ENCODE measurements around the gene COIL. TPM values are rescaled to one million over a fixed set of nuclear protein-coding genes. Genes with fewer than 3 reads are reported as not detected.

The COIL gene
- total and polyA plus RNA-seq, 2 experiments from 2014 or later, result 10.5 to 10.9 TPM

DNA sequence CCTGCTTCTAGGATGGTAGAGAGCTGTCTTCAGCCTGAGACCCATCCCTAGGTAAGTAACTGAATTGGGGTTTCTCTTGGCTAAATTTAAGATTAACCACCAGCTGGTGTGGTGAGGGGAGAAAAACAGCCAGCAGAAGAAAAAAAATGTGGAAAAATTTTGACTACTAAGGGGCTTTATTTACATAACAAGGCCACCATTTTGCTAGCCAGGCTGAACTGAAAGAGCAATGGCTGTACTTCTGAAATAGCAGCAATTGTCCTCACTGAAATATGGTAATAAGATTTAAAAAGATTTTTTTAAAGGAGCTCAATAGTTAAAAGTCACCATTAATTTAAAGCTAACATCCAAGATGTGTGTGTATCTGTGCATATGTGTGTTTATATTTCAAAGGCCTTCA lies 34.6 kb downstream of the COIL start:
- in situ Hi-C loops (cut with MboI), result loop anchor here (10.0 kb wide), 1 partner anchor 101 kb away; no protein-coding TSS in a partner anchor
- Histone ChIP-seq H3K9me3 (ENCODE audit: low read depth) (no peaks in the 10 kb centered on the region), H3K9me2 (ENCODE audit: insufficient read depth) (no peaks in the 10 kb centered on the region), H3K4me1 (ENCODE audit: insufficient read depth) (no peaks in the 10 kb centered on the region), H3K79me2 (ENCODE audit: insufficient read depth) (no peaks in the 10 kb centered on the region), H3F3A (ENCODE audit: insufficient read depth) (no peaks in the 10 kb centered on the region), H3K36me3 (ENCODE audit: low read depth) (no peaks in the 10 kb centered on the region), H3K4me2 (ENCODE audit: unreplicated experiment) (no peak overlapping the region), H3K9ac (no peak overlapping the region), H3K27ac (no peak overlapping the region), H4K20me1 (ENCODE audit: insufficient read depth) (no peaks in the 10 kb centered on the region), H2AFZ (no peak overlapping the region), H3K4me3 (no peak overlapping the region), H3K27me3 (replicated peaks; ENCODE audit: insufficient read depth) (no peaks in the 10 kb centered on the region)
- no peak for DNase-seq
- TF ChIP-seq EZH2 (IDR thresholded peaks at IDR 0.05; ENCODE audit: insufficient read depth, poor library complexity, severe bottlenecking), result no peak
- TF ChIP-seq EZH2phosphoT487 (IDR thresholded peaks at IDR 0.05; ENCODE audit: insufficient read depth, low read depth), result no peak

DNA sequence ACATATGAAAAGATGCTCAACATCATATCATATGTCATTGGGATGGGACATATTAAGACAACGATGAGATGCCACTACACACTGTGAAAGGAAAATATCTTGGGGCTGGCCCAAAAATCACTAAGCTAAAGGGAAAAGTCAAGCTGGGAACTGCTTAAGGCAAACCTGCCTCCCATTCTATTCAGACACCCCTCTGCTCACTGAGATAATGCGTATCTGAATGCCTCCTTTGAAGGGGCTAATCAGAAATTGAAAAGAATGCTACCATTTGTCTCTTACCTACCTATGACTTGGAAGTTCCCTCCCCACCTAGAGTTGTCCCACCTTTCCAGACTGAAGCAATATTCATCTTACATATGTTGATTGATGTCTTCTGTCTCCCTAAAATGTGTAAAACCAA lies 35.8 kb downstream of the COIL start:
- Histone ChIP-seq H3K4me2 (ENCODE audit: unreplicated experiment) (no peak overlapping the region), H2AFZ (no peak overlapping the region), H3K27me3 (replicated peaks; ENCODE audit: insufficient read depth) (no peaks in the 10 kb centered on the region), H3K9ac (no peak overlapping the region), H3K4me1 (ENCODE audit: insufficient read depth) (no peaks in the 10 kb centered on the region), H3K4me3 (no peak overlapping the region), H3K9me2 (ENCODE audit: insufficient read depth) (no peaks in the 10 kb centered on the region), H3K79me2 (ENCODE audit: insufficient read depth) (no peaks in the 10 kb centered on the region), H3K27ac (no peak overlapping the region), H3K9me3 (ENCODE audit: low read depth) (no peaks in the 10 kb centered on the region), H3K36me3 (ENCODE audit: low read depth) (no peaks in the 10 kb centered on the region), H3F3A (ENCODE audit: insufficient read depth) (no peaks in the 10 kb centered on the region), H4K20me1 (ENCODE audit: insufficient read depth) (no peaks in the 10 kb centered on the region)
- DNase-seq, result no peak
- in situ Hi-C loops (cut with MboI), result loop anchor here (10.0 kb wide), 1 partner anchor 100 kb away; no protein-coding TSS in a partner anchor
- TF ChIP-seq EZH2 (IDR thresholded peaks at IDR 0.05; ENCODE audit: insufficient read depth, poor library complexity, severe bottlenecking), result no peak
- no peak for TF ChIP-seq EZH2phosphoT487 (IDR thresholded peaks at IDR 0.05; ENCODE audit: insufficient read depth, low read depth)
- WGBS, 2 experiments (ENCODE audit: low coverage in 1 of 2, low lambda C conversion rate in 2 of 2, missing lambda C conversion rate in 2 of 2), result 63 to 66% methylated on average over 2 of the region's 2 CpGs

DNA sequence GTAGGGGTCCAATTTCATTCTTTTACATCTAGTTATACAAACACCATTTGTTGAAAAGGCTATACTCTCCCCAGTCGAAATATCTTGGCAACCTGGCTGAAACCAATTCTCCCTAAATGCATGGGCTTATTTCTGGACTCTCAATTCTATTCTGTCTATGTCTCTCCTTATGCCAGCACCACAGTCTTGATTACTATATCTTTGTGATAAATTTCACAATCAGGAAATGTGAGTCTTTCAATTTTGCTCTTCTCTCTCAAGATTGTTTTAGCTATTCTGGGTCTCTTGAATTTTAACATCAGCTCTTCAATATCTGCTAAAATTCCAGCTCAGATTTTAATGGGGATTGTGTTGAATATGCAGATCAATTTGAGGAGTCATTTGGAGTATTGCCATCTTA lies 41.1 kb downstream of the COIL start:
- WGBS, 2 experiments (ENCODE audit: low coverage in 1 of 2, low lambda C conversion rate in 2 of 2, missing lambda C conversion rate in 2 of 2), result 83 to 86% methylated on average over 1 of the region's 1 CpG
- Histone ChIP-seq H2AFZ (no peak overlapping the region), H3K79me2 (ENCODE audit: insufficient read depth) (peaks cover 5% of the 10 kb centered on the region), H4K20me1 (ENCODE audit: insufficient read depth) (no peaks in the 10 kb centered on the region), H3K4me3 (no peak overlapping the region), H3K27me3 (replicated peaks; ENCODE audit: insufficient read depth) (no peaks in the 10 kb centered on the region), H3K4me2 (ENCODE audit: unreplicated experiment) (no peak overlapping the region), H3K9me3 (ENCODE audit: low read depth) (peaks cover 4% of the 10 kb centered on the region), H3K4me1 (ENCODE audit: insufficient read depth) (peaks cover 20% of the 10 kb centered on the region), H3K36me3 (ENCODE audit: low read depth) (no peaks in the 10 kb centered on the region), H3K9me2 (ENCODE audit: insufficient read depth) (no peaks in the 10 kb centered on the region), H3F3A (ENCODE audit: insufficient read depth) (peaks cover 28% of the 10 kb centered on the region), H3K9ac (no peak overlapping the region), H3K27ac (no peak overlapping the region)
- no peak for DNase-seq
- TF ChIP-seq EZH2phosphoT487 (IDR thresholded peaks at IDR 0.05; ENCODE audit: insufficient read depth, low read depth) (no peak), EZH2 (IDR thresholded peaks at IDR 0.05; ENCODE audit: insufficient read depth, poor library complexity, severe bottlenecking) (no peak)
- in situ Hi-C loops (cut with MboI), result loop anchor here (10.0 kb wide), 1 partner anchor 95 kb away; no protein-coding TSS in a partner anchor

- WGBS, 2 experiments (ENCODE audit: low coverage in 1 of 2, low lambda C conversion rate in 2 of 2, missing lambda C conversion rate in 2 of 2), result 96 to 97% methylated on average over 3 of the region's 3 CpGs
- no peaks in the 10 kb centered on the region for H4K20me1 ChIP-seq (ENCODE audit: insufficient read depth)
- H3F3A ChIP-seq (ENCODE audit: insufficient read depth), result peaks cover 29% of the 10 kb centered on the region
- H3K9me3 ChIP-seq (ENCODE audit: low read depth), result peaks cover 4% of the 10 kb centered on the region
- H3K4me1 ChIP-seq (ENCODE audit: insufficient read depth), result peaks cover 21% of the 10 kb centered on the region
- no peaks in the 10 kb centered on the region for H3K36me3 ChIP-seq (ENCODE audit: low read depth)
- H3K9me2 ChIP-seq (ENCODE audit: insufficient read depth), result no peaks in the 10 kb centered on the region
- DNase-seq, result peak; percentile 59
- no peak overlapping the region for H2AFZ ChIP-seq
- H3K27me3 ChIP-seq (replicated peaks; ENCODE audit: insufficient read depth), result no peaks in the 10 kb centered on the region
- H3K4me2 ChIP-seq (ENCODE audit: unreplicated experiment), result no peak overlapping the region
- TF ChIP-seq EZH2 (IDR thresholded peaks at IDR 0.05; ENCODE audit: insufficient read depth, poor library complexity, severe bottlenecking), result no peak
- no peak overlapping the region for H3K4me3 ChIP-seq
- no peak overlapping the region for H3K9ac ChIP-seq
- in situ Hi-C loops (cut with MboI), result no loop called here
- H3K79me2 ChIP-seq (ENCODE audit: insufficient read depth), result peaks cover 11% of the 10 kb centered on the region
- no peak overlapping the region for H3K27ac ChIP-seq
Measured at GRCh38 chr17:56918916-56919315, 41.9 kb downstream of the COIL start.

Data from GM23248 (cell line).